ENCODE data around the gene FILIP1L.

Gene FILIP1L

DNA sequence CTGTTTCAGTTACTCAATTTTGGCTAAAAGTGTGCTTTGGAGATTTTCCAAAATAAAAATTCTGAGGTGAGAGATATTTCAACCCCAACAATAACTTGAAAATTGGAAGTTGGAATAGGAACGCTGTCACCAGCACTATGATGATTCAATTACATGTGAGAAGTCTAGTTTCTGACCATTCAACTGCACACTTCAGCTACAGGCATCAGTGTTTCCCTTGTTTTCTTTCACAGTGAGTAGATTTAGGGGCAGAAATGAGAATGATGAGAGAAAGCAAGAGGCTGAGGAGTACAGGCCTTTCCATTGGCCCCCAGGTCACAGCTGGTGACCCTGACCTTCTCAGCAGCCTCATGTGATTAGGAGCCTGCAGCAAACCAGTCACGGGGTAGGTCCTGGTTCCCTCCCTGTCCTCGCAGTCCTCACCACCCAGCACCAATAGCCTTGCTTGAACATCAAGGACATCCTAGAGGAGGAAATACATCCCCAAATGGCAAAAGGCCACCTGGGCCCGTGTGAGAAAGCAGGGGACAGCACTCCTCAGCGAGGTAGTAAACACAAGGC lies 10.0 kb upstream of the FILIP1L start:
- DNase-seq: no peak

DNA sequence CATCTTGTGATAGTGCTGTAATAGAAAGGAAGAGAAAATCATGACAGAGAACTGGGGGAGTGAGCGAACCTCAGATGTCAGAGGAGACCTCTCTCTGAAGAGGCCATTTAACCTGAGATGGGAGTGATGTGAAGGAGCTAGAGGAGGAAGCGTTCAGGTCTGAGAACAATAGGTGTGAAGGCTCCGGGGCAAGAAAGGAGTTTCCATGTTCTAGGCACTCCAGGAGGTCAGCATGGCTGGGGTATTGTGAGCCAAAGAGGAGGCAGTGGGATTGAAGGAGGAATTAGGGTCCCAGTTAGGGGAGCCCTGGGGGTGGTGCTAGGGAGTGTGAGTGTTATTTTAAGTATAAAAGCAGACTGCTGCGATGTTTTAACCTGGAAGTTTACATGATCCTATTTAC lies 8.8 kb upstream of the FILIP1L start:
- no peak for DNase-seq

DNA sequence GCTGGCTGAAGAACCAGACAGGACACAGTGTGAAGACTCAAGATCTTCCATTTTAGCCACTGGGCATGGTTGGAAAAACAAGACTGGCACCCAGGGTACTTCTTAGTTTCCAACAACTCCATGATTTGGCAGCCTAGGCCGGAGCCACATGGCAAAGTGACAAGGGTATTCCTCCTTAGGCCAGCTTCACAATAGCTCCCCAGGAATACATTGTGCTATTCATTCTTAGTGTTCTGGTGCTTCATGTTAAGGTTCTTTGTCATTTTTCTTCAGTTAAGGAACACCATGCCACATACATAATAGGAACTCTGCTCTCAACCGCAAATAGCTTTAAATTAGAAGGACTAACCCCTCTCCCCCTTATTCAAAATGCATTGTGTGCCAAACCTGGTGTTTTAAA lies 8.0 kb upstream of the FILIP1L start:
- no peak for DNase-seq

DNA sequence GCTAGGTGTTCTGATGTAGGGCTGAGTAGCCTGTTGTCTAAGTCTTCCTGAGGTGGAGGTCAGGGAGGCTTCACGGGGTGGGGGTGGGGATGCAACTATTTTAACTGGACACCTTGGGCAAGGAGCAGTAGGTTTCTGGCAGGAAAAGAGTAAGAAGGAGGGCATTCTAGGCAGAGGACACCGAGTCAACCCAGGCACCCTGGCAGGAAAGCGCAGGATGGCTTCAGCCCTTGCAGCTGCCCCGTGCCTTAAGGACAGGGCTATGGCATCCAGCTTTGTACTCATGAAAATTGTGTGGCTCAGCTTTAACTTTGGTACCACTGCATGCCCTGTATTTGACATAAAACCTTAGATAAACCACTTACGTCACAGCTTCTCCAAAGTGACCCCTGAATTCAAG lies 6.4 kb upstream of the FILIP1L start:
- DNase-seq: no peak

DNA sequence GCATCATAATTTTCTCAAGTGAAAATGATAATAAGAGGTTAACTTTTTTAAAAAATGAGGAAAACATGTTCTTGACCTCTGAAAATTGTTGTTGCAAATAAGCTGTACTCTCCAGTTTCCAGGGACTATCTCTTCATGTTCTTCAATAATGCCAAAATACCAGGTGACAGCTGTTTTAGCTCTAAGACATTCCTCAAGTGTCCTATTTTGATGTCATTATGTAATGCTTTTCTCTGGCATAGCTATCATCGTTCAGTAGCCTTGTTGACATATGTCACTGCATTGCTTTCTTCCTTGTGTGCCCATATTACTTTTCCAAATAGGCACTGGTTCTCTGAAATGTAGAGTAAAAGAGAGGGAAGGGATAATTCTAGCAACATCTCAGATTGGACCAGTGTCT lies 5.7 kb upstream of the FILIP1L start:
- DNase-seq: no peak

DNA sequence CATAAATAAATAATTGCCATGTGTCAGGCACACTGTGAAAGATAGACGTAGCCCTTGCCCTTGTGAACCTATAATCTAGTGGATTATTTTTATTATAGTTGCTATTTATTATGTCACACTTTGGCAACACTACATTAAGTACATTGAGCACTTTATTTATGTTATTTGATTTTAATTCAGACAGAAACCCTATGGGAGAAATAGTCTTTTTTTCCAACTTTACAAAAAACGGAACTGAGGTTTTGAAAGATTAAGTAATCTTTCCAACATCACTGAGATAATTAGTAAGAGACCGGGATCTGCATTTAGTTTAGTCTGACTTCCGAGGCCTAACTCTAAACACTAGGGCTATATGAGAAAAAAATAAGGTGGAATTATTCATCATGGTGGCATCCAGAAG lies 2.8 kb upstream of the FILIP1L start:
- DNase-seq: no peak

DNA sequence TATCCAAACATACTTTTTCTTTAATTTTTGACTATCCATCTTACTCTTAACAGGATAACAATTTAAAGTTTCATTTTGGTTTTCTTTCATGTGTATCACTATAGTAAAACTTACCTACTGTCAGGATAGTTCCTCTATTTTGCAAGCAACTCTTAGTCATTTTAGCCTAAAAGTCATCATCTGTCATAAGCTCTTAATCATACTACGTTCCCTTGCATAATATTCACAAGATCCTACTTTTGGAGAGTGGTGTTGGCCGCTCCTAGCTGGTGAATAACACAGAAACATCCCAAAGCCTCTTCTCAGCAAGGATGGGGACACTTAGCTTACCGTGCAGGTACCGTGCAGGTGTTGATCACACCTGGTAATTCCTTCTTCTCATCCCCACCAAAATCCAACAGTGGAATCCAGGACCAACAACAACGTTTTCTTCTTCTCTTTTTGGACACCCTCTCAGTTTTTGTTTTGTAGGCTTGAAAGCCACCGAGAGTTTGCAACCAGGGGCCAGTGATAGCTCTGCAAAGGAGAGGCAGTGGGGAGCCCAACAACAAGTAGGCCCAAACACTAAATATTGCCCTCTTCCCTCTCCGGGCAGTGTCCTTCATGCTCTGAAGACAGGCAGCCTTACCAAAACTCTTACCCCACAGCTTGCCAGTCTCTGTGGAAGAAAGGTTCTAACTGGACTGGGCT lies 433 bp downstream of the FILIP1L start:
- no peak for DNase-seq

DNA sequence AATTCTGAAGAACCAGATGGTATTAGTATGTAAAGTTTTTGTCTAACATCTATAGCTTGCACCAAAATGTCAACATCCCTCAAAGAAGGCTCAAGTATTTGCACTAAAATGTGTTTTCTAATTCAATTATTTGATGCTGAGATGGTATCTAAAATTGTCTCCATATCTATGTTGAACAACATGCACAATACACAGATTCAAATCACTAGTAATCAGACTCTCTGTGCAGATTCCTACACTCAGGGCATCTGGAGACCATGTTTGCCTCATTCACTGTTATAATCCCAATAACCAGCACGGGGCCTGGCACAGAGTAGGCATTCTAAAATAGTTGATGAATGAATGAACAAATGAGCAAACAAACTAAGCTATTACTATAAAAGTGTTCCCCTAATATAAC lies 2.6 kb downstream of the FILIP1L start:
- no peak for DNase-seq

DNA sequence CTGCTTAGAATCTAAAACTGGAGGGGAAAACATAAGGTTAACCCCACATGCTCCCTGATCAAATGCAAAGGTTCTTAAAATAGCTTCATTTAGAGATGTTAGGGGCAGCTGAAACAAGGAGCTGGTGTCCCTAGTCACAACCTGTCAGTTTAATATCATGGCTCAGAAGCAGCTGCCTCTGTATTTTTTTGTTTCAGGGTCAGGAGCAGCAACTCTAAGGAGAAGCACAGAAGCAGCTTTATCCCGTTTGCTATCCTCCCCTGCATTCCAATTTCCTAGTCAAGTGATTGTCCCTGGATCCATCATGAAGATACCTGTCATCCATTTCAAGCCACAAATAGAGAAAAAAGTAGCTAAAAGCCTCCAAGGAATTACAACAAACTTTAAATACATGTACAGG lies 4.1 kb downstream of the FILIP1L start:
- no peak for DNase-seq

DNA sequence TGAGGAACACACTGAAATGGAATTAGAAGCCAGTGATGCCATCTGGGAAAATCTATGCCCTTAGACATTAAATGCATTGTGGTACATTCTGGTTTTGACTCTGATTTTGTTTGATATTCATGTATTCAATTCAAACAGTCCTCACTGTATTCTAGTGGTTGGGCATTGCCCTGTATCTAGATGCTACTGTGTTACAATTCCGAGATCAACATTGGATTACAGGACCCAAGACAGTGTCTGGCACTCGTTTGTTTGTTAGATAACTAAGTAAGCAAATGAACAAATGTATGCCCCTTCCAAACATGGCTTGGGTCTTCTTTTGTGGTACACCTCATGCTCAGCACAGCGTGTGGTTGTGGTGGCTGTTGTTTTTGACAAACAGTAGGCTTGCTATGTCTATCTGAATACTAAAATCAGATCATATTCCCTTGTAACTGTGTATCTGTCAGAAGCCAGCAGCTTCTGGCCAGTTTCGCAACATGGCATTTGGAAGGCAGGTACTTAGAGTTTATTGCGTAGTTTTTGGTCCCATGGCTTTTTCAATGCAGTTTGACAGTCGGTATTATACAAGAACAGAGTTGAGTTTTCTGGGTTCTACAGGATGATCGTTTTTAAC lies 5.7 kb downstream of the FILIP1L start:
- DNase-seq: no peak

DNA sequence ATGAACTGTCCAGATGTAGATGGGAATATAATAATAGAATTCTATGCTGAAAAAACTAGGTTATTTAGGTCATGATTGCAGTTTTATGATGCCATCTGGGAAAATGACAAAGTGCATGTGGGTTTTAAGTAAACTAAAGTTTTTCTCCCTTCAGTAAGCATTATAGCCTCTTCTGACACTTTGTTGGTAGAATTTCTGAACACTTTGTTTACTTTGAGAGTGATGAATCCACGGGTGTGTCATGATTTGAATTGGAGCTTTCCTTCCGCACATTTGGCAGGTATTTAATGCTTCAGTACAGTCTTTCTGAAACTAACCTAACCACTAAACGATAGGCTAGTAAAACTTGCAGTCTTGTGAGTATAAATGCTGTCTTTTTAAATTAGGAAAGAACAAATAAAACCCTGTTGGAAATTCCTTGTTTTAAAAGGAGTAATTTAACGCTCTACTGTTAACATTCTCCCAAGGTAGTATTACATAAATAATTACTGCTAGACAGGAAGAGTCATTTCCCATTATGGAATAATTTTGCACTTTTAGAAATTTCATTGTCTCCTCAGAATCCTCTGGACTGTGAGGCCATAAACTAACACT lies 7.0 kb downstream of the FILIP1L start:
- DNase-seq: no peak

DNA sequence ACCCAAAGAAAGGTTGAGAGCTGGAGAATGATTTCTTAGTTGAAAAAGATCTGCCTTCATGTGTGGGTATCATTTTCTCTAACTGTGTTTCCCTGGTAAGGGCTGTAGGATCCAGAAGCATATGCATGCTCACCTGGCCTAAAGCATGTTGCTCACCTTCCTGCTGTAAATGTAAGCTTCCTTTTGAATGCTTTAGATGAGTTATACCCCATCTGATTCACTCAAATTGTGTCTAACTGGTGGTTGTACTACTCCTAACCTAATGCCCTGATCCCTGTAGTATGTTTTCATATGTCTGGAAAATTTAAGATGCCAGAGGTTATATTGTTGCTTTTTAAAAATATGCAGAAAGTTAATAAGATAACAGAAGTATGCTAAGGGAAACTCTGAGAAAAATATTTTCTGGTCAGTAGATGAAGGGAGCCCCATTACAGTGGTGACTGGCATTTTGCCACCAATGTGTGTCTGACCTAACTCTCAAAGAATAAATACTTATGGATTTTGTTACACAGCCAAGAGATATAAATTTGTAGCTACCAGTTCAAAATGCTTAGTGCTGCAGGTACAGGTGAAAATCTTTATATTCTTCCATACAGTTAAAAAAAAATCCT lies 7.7 kb downstream of the FILIP1L start:
- no peak for DNase-seq

DNA sequence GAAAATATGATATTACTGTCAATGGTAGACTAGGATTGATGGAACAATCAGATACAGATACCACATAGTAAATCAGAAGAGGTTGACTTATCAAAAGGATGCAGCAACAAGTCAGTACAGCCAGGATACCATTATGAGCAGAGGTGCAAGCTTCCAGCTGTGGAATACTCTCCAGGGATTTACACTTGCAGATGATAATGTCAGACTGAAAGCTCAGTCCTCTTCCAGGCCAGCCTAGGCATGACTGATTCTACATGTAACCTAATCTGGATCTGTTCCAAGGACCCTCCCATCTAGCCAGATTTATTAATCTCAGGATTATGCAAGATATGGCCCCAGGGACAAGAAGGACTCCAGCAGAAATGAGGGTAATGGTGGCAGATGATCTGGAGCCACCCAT lies 8.2 kb downstream of the FILIP1L start:
- DNase-seq: no peak

DNA sequence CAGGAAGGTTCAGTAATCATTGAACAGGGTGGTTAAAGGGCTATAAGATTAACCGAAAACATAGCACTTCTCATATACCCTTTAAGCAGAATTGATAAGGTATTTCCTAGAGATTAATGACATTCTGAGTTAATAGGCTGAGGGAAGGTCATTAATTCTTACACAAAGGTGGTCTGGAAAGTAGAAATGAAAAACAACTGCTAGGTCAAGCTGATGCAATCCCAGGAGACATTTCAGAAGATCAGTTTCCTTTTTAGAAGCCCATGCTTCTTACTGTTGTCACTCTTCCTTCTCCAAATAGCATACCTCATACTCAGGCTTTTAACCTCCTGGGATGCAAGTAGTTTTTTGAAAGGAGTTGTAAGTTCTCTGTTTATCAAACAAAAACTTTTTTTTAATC lies 8.8 kb downstream of the FILIP1L start:
- no peak for DNase-seq

DNA sequence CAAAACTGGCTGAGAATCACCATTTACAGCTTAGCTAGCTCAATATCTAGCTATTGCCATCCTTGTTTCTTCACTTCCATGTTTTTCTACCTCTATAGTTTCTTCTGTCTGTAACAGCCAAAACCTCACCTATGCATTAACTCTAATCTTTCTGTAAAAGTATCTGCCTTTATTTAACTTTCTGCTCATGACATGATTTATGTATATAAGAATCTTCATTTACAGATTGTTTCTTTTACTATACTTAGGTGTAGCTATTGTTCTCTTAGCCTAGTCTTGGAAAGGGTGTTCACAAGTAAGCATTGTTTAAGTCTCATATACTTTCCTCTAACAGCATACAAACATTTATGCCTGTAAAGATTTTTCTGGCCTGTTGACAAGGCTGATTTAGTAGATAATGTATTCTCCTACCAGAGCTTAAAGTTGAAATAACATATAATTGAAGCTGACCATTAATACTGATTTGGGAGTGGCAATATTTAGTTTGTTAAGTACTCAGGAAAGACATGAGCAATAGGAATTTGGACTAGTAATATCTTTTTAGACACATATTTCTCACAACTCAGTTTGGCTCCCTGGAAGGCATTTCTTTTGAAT lies 9.4 kb downstream of the FILIP1L start:
- DNase-seq: no peak

DNA sequence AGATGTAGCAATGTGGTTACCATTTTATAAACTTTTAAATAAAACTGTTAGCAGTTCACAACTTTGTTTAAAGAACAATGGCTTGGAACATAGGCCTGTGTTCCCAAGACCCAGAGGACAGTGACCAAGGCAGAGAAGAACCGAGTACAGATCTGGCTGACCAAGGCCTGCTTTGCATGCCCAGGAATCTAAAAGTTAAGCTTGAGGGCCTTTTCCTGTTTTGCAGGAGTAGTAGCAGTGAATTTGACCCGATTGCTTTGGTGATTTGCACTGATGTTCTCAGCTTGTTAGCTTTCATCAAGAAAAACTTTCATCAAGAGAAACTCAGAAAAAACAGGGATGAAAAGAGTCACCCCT lies 9.9 kb downstream of the FILIP1L start:
- no peak for DNase-seq

DNA sequence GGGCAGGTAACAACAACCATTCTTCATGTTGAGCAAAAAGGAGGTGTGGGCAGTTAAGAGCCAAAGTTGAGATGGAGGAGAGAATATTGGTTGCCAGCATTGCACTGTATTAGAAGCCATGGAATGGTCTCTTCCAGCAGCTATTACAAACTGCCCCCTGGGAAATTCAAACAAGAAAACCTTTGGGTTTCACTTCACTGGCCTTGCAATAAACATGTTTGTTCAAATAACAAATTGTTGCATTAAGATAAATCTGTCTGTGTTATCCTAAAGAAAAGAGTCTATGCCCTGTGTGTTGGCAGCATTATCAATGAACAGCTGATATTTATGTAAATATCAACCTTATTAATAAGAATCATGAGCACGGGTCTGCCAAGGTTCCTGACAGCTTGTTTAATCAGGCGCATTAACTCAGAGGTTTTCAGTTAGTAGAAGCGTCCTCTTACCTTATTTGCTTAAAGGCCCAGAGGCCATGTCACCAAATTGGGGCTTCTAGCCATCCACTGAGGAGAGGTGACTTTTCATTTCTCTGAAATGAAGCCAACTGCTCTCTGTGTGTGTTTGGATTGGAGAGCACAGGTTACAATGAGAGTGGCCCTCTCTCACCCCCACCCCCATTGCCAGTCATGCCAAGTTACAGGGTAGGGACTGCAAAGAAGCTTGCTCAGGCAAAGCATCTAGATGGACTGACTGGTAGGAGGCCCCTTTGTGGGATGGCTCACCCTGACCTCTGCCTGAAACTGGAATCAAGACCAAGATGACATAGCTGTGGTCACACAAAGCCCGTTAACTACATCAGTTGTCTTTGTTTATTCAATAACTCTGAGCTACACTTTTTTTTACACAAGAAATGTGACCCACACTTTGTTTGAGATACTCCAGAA lies 10.5 kb downstream of the FILIP1L start:
- DNase-seq: no peak

DNA sequence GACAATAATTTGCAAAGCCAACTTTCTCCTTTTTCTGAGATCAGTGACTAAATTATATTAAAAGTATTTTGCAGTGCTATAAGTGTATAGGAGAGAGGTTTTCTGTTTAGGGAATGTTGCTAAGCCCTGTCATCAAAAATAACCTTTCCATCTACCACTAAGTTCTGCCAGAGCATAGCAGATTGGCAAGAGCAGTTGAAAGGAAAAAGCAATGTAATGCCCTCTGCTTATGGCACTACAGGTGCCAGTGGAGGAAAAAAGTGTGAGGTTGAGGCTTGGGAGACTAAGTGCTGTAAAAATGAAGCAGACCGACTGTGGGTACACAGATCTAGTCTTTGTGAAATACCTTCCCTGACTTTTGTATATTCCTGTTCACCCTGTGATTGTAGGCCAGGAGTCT lies 11.5 kb downstream of the FILIP1L start:
- DNase-seq: no peak

DNA sequence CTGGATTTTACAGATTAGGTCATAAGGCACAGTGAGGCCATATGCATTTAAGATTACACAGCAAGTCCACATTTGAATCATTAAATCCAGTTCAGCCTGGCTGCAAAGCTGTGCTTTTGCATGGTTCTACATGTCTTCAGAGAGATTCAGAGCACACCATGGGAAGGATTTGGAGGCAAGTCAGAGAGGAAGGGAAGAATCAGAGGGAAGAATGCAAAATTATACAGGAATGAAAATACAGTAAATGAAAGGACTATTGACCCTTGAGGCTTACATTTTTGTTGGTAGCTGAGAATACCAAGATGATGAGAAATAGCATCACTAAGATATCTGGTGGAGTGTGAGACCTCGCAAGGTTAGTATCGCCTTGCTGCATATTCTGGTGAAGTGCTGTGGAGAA lies 13.9 kb downstream of the FILIP1L start:
- DNase-seq: no peak

DNA sequence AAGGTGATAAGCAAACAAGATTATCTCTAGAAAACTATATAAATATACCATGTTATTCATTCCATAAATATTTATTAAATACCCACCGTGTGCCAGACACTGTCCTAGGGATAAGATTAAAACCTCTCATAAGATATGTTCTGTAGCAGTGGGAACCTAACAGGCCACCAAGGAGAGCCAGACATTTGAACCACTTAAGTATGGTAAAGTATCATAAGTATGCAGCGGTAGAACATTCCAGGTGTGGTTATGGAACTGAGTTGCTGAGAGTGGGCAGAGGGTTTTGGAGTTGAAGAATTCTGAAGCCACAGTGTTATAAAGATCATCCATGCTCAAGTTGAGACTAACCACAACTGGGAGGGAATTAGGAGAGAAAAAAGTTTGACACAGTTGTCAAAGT lies 14.7 kb downstream of the FILIP1L start:
- no peak for DNase-seq

DNA sequence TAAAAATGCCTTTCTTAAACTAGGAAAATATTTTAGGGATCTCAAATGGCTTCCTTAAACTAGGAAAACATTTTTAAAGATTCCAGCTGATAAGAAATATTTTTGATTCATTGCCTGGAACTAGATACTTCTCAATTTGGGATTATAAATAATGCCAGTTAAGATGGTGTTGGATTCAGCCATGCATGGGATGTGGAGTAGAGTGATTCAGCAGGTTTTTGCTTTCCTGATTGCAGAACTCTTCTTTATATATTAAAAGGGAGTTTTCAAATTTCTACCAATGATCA lies 15.6 kb downstream of the FILIP1L start:
- DNase-seq: no peak

DNA sequence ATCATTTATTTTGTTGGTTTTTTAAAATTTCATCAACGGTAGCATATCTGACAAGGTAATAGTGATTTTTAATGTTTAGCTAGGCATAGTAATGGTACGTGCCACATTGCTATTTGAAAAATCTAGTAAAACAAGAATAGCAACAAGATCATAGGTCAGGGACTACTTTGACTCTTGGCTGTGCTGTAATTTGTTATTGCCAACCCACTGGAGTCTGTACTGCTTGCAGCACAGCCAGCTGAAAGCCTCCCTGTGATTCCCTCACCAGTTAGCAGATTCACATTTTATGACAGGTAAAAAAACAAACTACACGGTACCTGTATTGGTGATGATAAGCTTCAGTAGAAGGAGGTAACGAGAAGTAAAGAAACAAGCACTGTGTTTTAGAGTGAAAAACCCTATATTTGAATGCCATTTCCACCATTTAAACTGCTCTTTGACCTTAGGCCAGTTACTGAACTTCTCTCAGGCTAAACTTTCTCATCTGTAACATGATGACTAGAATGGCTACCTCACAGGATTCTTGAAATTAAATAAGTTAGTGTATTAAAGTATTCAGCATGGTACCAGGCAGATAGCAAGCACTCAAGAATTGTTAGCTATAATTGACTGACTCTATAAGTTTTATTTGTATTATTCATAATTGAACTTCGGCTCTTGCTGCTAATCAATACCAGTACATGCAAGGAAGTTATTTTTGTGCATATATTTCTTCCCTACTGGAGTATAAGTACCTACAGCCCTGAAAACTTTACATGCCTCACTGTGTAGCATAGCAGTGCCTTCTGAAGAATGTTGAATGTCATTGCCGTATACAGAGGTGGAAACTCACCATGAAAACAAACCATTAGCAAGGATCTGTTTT lies 16.1 kb downstream of the FILIP1L start:
- DNase-seq: no peak

Measured in hematopoietic multipotent progenitor cell treated with erythropoietin and hydrocortisone succinate and interleukin-3 and kit ligand, for 8 days (in vitro differentiated cells).